Ectodermal cell (in vitro differentiated cells): Measurements from ENCODE around the gene RPS14.

ENCODE experiments used
- H3K27ac ChIP-seq: 2 replicates; pipeline ENCODE4 v1.7.0; 2013; ENCODE audit warnings: mild to moderate bottlenecking, low read depth, low read length; ENCODE audit not compliant: insufficient read depth, poor library complexity, severe bottlenecking
- H3K27me3 ChIP-seq: 2 replicates; pipeline ENCODE4 v1.7.0; 2013; ENCODE audit warnings: mild to moderate bottlenecking, low read length; ENCODE audit not compliant: insufficient read depth, control insufficient read depth, poor library complexity, severe bottlenecking
- H3K36me3 ChIP-seq: one replicate; pipeline ENCODE4 v1.7.0; 2013; ENCODE audit warnings: low read length; ENCODE audit not compliant: control insufficient read depth, insufficient read depth
- H3K4me1 ChIP-seq: one replicate; pipeline ENCODE4 v1.7.0; 2013; ENCODE audit warnings: low read length; ENCODE audit not compliant: control insufficient read depth, insufficient read depth
- H3K4me3 ChIP-seq: 2 replicates; pipeline ENCODE4 v1.7.0; 2013; ENCODE audit warnings: low read depth, low read length, control low read depth; ENCODE audit not compliant: insufficient read depth
- H3K9me3 ChIP-seq: 2 replicates; pipeline ENCODE4 v1.7.0; 2013; ENCODE audit warnings: mild to moderate bottlenecking, low read length, moderate library complexity; ENCODE audit not compliant: control insufficient read depth
- WGBS, 2 experiments: methylation state at CpG; one replicate each; pipeline ENCODE4 v1.1.7; 2013; ENCODE audit warnings: missing lambda C conversion rate in 2 of 2; 5-methylcytosine and 5-hydroxymethylcytosine counted together

RPS14 gene

GRCh38 chr5:150490296-150490669 lies 40.7 kb upstream of the RPS14 start:
- Histone ChIP-seq H3K27me3 (no peaks in the 10 kb centered on the region), H3K27ac (peak overlapping the region; percentile 16), H3K4me3 (no peak overlapping the region), H3K36me3 (no peaks in the 10 kb centered on the region), H3K4me1 (peaks cover 49% of the 10 kb centered on the region), H3K9me3 (no peaks in the 10 kb centered on the region)
- WGBS, 2 experiments = 79 to 87% methylated on average over 2 of the region's 2 CpGs

GRCh38 chr5:150489360-150490295 lies 40.1 kb upstream of the RPS14 start:
- Histone ChIP-seq H3K27ac (peak overlapping the region; percentile 16), H3K36me3 (no peaks in the 10 kb centered on the region), H3K4me3 (no peak overlapping the region), H3K9me3 (no peaks in the 10 kb centered on the region), H3K27me3 (no peaks in the 10 kb centered on the region), H3K4me1 (peaks cover 49% of the 10 kb centered on the region)
- 55 to 57% methylated on average over 9 of the region's 9 CpGs for whole genome bisulfite sequencing, 2 experiments

- no peak overlapping the region for H3K27ac ChIP-seq
- no peaks in the 10 kb centered on the region for H3K9me3 ChIP-seq
- H3K27me3 ChIP-seq = no peaks in the 10 kb centered on the region
- no peaks in the 10 kb centered on the region for H3K36me3 ChIP-seq
- H3K4me3 ChIP-seq = no peak overlapping the region
- peaks cover 49% of the 10 kb centered on the region for H3K4me1 ChIP-seq
- 78 to 80% methylated on average over 11 of the region's 11 CpGs for WGBS, 2 experiments
Observed at GRCh38 chr5:150488519-150489359, 39.2 kb upstream of the RPS14 start.

- Histone ChIP-seq H3K4me1 (peaks cover 44% of the 10 kb centered on the region), H3K36me3 (no peaks in the 10 kb centered on the region), H3K27me3 (no peaks in the 10 kb centered on the region), H3K4me3 (peak overlapping the region; percentile 68), H3K27ac (peak overlapping the region; percentile 97), H3K9me3 (no peaks in the 10 kb centered on the region)
- 73 to 83% methylated on average over 10 of the region's 10 CpGs for WGBS, 2 experiments
Observed at GRCh38 chr5:150487199-150488061, 37.9 kb upstream of the RPS14 start.

GRCh38 chr5:150486402-150487198 lies 37.1 kb upstream of the RPS14 start:
- H3K36me3 ChIP-seq = no peaks in the 10 kb centered on the region
- peak overlapping the region; percentile 97 for H3K27ac ChIP-seq
- no peaks in the 10 kb centered on the region for H3K27me3 ChIP-seq
- WGBS, 2 experiments = 0% methylated on average over 60 of the region's 60 CpGs
- H3K4me3 ChIP-seq = peak overlapping the region; percentile 68
- peaks cover 42% of the 10 kb centered on the region for H3K4me1 ChIP-seq
- H3K9me3 ChIP-seq = no peaks in the 10 kb centered on the region

GRCh38 chr5:150485693-150486401 lies 36.3 kb upstream of the RPS14 start:
- 0 to 1% methylated on average over 90 of the region's 90 CpGs for WGBS, 2 experiments

GRCh38 chr5:150484964-150485692 lies 35.6 kb upstream of the RPS14 start:
- peak overlapping the region; percentile 68 for H3K4me3 ChIP-seq
- peaks cover 27% of the 10 kb centered on the region for H3K4me1 ChIP-seq
- no peaks in the 10 kb centered on the region for H3K36me3 ChIP-seq
- WGBS, 2 experiments = 10 to 11% methylated on average over 28 of the region's 28 CpGs
- H3K27me3 ChIP-seq = no peaks in the 10 kb centered on the region
- peak overlapping the region; percentile 97 for H3K27ac ChIP-seq
- H3K9me3 ChIP-seq = no peaks in the 10 kb centered on the region

More at GRCh38 chr5:150485693-150486401, 36.3 kb upstream of the RPS14 start:
- Histone ChIP-seq H3K27me3 (no peaks in the 10 kb centered on the region), H3K27ac (peak overlapping the region; percentile 97), H3K36me3 (no peaks in the 10 kb centered on the region), H3K4me3 (peak overlapping the region; percentile 68), H3K9me3 (no peaks in the 10 kb centered on the region), H3K4me1 (peaks cover 34% of the 10 kb centered on the region)

GRCh38 chr5:150481972-150482406 lies 32.5 kb upstream of the RPS14 start:
- Histone ChIP-seq H3K9me3 (no peaks in the 10 kb centered on the region), H3K27me3 (no peaks in the 10 kb centered on the region), H3K27ac (no peak overlapping the region), H3K36me3 (no peaks in the 10 kb centered on the region), H3K4me1 (no peaks in the 10 kb centered on the region), H3K4me3 (no peak overlapping the region)
- 82 to 88% methylated on average over 6 of the region's 6 CpGs for WGBS, 2 experiments
